ENCODE measurements around the gene GIGYF2. TPM values are rescaled to one million over a fixed set of nuclear protein-coding genes. Genes with fewer than 3 reads are reported as not detected.

GIGYF2 gene
- total and polyA plus RNA-seq, 3 donors from 2014 or later = 107 to 173 (median 150) TPM

DNA sequence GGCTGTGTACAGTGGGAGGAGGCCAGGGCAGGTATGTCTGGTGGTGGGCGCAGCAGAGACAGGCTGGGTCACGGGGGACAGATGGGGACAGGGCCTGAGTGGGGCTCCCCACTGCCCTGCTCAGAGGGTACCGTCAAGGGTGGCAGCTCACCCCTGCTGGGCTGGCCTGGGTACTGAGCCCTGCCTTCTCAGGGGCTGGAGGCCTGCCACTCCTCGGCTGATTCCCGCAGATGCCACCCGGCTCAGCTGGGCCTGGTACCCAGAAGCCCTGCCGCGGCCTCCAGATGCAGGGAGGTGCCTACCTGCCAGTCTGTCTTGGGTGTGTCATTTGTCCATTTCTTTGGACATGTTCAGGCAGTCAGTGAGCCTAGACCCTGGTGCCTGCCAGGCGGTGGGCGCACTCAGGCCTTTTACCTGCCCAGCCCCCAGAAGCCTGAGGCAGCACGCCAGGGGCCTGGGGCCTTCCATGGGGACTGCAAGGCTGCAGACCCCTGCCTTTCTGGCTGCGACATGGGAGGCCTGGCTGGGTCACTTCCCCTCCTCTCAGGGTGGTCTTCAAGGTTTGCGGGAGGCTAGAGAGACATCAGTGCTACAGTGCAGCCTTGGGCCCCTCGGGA is 176.3 kb downstream of the GIGYF2 start:
- DNase-seq = no peak
- TF ChIP-seq, protein P1, sequence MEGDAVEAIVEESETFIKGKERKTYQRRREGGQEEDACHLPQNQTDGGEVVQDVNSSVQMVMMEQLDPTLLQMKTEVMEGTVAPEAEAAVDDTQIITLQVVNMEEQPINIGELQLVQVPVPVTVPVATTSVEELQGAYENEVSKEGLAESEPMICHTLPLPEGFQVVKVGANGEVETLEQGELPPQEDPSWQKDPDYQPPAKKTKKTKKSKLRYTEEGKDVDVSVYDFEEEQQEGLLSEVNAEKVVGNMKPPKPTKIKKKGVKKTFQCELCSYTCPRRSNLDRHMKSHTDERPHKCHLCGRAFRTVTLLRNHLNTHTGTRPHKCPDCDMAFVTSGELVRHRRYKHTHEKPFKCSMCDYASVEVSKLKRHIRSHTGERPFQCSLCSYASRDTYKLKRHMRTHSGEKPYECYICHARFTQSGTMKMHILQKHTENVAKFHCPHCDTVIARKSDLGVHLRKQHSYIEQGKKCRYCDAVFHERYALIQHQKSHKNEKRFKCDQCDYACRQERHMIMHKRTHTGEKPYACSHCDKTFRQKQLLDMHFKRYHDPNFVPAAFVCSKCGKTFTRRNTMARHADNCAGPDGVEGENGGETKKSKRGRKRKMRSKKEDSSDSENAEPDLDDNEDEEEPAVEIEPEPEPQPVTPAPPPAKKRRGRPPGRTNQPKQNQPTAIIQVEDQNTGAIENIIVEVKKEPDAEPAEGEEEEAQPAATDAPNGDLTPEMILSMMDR (IDR thresholded peaks at IDR 0.05) = no peak
- TF ChIP-seq POLR2A (IDR thresholded peaks at IDR 0.05) = no peak
- no peak overlapping the region for H3K27ac ChIP-seq

DNA sequence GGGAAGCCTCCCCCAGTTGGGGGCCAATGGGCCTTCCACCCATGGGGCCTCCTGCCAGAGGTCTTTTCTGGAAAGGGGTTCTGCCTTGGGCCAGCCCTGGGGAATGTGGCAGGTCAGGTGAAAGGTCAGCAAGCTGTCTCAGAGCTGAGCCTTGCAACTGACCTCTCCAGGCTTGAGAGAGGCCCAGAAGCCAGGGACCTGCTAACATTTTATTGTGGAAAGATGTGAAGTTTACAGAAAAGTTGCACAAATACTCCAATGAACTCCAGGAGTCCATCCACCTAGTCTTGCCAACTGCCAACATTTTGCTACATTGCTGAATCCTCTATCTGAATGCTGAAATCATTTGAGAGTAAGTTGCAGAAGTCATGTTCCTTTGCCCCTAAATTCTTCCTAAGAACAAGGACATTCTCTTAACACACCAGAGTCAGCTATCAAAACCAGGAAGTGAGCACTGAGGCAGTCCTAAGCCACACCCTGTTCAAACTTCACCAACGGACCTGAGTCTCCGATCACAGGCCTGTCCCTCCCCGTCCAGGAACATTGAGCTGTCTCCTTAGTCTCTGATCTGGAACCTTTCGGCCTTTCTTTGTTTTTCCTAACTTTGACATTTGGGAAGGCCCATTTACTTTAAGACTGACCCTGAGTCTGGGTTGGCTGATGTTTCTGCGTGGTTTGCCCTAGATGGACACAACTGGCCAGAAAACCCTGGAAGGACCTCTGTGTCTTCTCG is 176.9 kb downstream of the GIGYF2 start:
- H3K4me1 ChIP-seq = peaks cover 23% of the 10 kb centered on the region
- TF ChIP-seq, protein P1 (IDR thresholded peaks at IDR 0.05) = no peak
- DNase-seq = no peak
- intact Hi-C loops (cut with DNase I; ENCODE audit: low total_unique reads) = no loop called here
- no peaks in the 10 kb centered on the region for H3K36me3 ChIP-seq (ENCODE audit: low read depth, missing control alignments)
- no peaks in the 10 kb centered on the region for H3K9me3 ChIP-seq
- 71 to 74% methylated on average over 5 to 6 of the region's 6 CpGs for WGBS, 2 donors
- H3K27ac ChIP-seq = peak overlapping the region in 1 of 2 donors; percentile 73
- no peaks in the 10 kb centered on the region for H3K27me3 ChIP-seq
- H3K4me3 ChIP-seq = no peak overlapping the region

More for the DNA sequence above, 176.3 kb downstream of the GIGYF2 start:
- Histone ChIP-seq H3K27me3 (no peaks in the 10 kb centered on the region), H3K4me1 (peaks cover 23% of the 10 kb centered on the region), H3K9me3 (no peaks in the 10 kb centered on the region), H3K36me3 (ENCODE audit: low read depth, missing control alignments) (no peaks in the 10 kb centered on the region), H3K4me3 (no peak overlapping the region)
- 92 to 98% methylated on average over 7 to 13 of the region's 14 CpGs for WGBS, 2 donors
- intact Hi-C loops (cut with DNase I; ENCODE audit: low total_unique reads) = no loop called here

DNA sequence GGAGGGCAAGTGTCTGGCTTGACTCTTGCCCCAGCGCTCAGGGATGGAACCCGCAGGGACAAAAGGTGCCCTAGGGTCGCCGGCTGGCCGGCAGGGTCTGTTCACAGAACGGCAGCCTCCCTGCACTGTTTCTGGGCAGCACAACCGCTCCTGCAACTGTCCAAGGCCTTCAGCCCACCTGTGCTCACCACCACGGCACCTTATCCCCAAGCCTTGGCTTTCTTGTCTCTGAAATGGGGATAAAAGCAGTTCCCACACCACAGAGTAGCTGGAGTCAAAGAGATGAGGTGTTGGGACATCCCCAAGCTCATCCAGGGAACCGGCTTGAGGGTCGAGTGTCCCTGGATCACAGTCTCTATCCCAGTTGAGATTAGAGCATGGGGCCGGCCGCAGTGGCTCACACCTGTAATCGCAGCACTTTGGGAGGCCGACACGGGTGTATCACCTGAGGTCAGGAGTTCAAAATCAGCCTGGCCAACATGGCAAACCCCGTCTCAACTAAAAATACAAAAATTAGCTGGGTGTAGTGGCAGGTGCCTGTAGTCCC is 177.6 kb downstream of the GIGYF2 start:
- DNase-seq = no peak
- H3K4me1 ChIP-seq = peaks cover 23% of the 10 kb centered on the region
- H3K36me3 ChIP-seq (ENCODE audit: low read depth, missing control alignments) = no peaks in the 10 kb centered on the region
- WGBS, 2 donors = 88 to 94% methylated on average over 11 to 16 of the region's 16 CpGs
- intact Hi-C loops (cut with DNase I; ENCODE audit: low total_unique reads) = no loop called here
- no peak for TF ChIP-seq POLR2A (IDR thresholded peaks at IDR 0.05)
- TF ChIP-seq, protein P1 (IDR thresholded peaks at IDR 0.05) = no peak
- peak overlapping the region in 1 of 2 donors; percentile 73 for H3K27ac ChIP-seq
- H3K27me3 ChIP-seq = no peaks in the 10 kb centered on the region
- no peak overlapping the region for H3K4me3 ChIP-seq
- no peaks in the 10 kb centered on the region for H3K9me3 ChIP-seq

DNA sequence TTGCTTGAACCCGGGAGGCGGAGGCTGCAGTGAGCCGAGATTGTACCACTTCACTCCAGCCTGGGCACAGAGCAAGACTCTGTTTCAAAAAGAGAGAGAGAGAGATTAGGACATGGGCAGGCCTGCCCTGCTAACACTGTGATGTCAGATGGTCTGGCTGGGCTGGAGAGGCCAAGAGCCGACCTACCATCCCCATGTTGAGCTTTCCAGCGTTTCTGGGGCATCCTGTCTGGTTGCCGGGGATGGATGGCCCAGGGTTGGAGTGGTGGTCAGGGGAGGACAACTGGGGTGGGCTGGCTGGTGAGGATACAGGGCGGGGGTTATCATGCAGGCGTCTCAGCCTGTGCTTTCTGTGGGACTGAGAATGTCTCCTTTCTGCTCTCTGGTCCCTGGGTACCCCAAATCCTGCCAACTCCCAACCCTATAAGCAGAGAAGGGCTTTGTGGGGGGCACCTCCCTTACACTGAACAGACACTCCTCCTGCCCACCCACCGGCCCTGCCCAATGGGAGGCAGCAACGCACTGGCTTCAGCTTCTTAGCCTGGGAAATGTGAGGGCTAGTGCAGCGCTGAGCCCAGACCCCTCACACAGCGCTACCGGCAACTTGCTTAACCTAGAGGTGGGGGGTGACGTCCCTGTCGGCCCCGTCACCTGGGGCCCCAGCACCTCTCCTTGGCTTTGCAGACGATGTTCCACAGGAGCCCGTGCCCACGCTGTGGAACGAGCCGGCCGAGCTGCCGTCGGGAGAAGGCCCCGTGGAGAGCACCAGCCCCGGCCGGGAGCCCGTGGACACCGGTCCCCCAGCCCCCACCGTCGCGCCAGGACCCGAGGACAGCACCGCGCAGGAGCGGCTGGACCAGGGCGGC is 178.4 kb downstream of the GIGYF2 start:
- DNase-seq = peak; percentile 50
- 40 to 77% methylated on average over 7 to 16 of the region's 37 CpGs for WGBS, 2 donors
- Histone ChIP-seq H3K27me3 (no peaks in the 10 kb centered on the region), H3K27ac (peak overlapping the region in 1 of 2 donors; percentile 50), H3K4me3 (peak overlapping the region; percentile 51 to 64), H3K4me1 (peaks cover 23% of the 10 kb centered on the region), H3K9me3 (no peaks in the 10 kb centered on the region), H3K36me3 (ENCODE audit: low read depth, missing control alignments) (no peaks in the 10 kb centered on the region)
- intact Hi-C loops (cut with DNase I; ENCODE audit: low total_unique reads) = no loop called here
- TF ChIP-seq POLR2A (IDR thresholded peaks at IDR 0.05) = no peak
- TF ChIP-seq, protein P1 (IDR thresholded peaks at IDR 0.05) = no peak
